GM18867 (cell line): ENCODE results near the gene LBX2.

Experiments used
- ATAC-seq: cut with Tn5 transposase; IDR thresholded peaks from one replicate; pipeline ENCODE4 v1.9.1; 2021; ENCODE audit warnings: mild to moderate bottlenecking, moderate library complexity; ENCODE audit not compliant: unreplicated experiment

The LBX2 gene

GRCh38 chr2:74505448-74506246 lies 6.2 kb upstream of the LBX2 start:
- ATAC-seq, result no peak

GRCh38 chr2:74504591-74504990 lies 5.2 kb upstream of the LBX2 start:
- no peak for ATAC-seq

DNA sequence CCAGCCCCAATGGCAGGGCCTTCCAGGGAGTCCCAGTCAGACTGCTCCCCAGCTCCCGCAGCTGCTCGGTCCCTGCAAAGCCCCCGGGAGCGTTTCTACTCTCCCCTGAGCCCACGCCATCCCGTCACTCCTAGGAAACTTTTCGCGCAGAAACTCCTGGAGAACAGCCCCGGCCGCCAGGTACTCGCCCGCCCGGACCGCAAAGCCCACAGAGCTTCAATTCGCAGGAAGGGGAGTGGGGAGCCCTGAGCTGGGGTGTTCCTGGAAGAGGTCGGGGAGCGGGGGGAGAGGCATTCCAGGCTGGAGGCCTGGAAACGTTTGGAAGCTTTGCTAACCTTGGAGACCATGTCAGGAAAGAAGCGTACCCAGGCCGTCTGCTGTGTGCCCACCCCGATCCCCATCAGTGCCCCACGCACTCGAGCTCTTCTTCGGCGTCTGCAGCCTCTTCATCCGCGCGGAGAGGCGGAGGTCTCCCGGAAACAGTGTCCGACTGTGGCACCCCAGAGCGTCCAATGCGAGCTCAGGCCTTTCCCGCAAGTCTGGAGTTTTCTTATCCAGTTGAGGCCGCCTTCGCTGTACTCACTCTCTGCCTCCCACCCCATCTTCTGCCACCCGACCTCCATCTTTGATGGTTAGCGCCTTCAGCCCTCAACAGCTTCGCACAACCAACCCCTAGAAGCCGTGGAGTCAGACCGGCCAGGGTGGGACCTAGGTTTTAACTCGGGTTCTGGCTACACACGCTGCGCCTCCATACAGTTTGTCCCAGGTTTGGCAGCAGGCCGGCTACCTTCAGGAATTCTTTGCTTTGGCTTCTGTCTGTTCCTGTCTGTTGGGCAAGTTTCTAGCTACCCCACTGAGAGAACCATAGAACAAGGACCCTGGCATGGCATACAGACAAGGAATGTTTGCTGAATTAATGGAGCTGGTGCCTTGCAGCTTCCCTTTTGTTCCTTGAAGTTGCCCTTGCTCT lies 4.4 kb upstream of the LBX2 start:
- ATAC-seq, result no peak

GRCh38 chr2:74502720-74503505 lies 3.5 kb upstream of the LBX2 start:
- ATAC-seq, result peak; percentile 31

- no peak for ATAC-seq
Measured at GRCh38 chr2:74502147-74502719, 2.8 kb upstream of the LBX2 start.

GRCh38 chr2:74501335-74502071 lies 2.1 kb upstream of the LBX2 start:
- ATAC-seq, result no peak

DNA sequence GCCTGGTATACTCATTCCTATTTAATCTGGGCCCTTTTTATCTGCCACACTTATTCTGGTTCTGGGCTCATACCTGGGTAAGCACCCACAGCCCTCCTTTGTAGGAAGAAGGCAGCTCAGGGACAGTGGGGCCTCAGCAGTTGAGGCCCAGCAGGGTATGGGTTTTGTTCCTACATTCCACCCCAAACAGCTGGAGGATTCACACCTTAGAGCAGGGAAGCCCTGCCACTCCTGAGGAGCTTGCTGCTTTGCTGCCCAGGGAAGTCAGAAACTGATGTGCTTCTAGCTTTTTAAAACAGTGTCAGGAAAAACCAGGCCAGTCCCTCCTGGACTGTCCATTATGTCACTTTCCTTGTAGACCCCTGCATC lies 1.2 kb upstream of the LBX2 start:
- no peak for ATAC-seq

GRCh38 chr2:74499940-74500577 lies 656 bp upstream of the LBX2 start:
- no peak for ATAC-seq

DNA sequence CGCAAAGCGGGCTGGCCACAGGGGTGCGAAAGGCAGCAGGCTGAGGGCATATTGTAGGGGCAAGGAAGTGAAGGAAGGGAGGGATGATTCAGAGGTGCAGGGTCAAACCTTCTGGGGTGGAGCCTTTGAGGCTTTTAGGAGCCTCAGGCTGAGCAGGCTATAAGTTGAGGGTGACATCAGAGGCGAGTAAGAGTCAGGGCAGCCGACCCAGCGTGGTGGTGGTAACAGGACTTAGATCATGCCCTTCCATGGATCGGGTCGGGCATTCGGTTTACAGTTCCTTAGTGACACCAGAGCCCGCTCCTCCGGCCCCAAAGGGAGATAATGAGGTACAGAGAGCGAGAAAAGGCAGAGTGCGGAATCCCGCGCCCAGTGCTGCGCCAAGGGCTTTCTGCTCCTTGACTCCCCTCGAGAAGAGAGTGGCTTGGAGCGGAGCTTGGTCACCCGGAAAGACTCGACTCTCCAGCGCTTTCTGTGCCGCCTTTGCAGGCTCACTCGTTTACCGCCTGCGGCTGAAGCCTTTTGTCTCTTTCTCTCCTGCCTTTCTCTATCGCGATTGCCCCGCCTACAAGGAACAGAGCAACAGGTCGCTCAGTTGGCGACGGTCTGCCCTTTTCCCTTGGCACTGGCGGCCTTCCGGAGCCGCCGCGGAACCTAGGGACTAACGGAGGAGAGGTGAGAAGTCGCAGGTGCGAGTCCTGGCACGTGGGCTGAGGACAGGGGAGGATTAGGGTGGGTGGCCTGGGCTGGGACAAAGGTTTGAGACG lies 720 bp downstream of the LBX2 start:
- no peak for ATAC-seq

- ATAC-seq, result no peak
Measured at GRCh38 chr2:74497777-74498499, 1.5 kb downstream of the LBX2 start.

DNA sequence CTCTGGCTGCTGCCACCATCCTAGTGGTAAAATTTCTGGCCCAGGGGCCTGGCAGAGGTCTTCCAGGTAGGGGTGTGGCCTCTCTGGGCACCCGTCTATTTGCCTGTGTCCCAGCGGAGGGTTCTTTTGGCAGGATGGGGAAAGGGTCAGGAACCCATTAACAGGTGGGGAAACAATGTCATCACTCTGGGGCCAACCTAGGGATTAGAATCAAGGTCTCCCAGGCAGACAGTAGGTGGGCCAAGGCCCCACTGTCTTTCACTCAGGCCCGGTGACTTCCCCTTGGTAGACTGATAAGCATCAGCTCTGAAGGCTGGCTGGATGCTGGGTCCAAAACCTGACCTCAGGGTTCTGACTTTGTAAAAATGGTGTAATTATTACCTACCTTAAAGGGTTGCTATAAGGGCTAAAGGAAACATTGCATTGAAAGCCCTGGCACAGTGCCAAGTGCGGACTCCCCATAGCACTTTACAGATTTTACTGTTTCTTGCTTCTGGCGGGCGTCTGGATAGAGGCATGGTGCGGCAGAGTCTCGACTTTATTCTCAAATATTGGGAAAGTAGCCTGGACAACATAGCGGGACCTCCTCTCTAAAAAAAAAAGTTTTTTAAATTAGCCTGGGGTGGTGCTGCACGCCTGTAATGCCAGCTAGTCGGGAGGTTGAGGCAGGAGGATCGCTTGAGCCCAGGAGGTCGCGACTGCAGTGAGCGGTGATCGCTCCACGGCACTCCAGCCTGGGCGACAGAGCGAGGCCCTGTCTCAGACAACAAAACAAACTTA lies 2.2 kb downstream of the LBX2 start:
- ATAC-seq, result no peak

- ATAC-seq, result no peak
Measured at GRCh38 chr2:74495440-74495839, 4.0 kb downstream of the LBX2 start.

GRCh38 chr2:74493546-74493945 lies 5.9 kb downstream of the LBX2 start:
- no peak for ATAC-seq

DNA sequence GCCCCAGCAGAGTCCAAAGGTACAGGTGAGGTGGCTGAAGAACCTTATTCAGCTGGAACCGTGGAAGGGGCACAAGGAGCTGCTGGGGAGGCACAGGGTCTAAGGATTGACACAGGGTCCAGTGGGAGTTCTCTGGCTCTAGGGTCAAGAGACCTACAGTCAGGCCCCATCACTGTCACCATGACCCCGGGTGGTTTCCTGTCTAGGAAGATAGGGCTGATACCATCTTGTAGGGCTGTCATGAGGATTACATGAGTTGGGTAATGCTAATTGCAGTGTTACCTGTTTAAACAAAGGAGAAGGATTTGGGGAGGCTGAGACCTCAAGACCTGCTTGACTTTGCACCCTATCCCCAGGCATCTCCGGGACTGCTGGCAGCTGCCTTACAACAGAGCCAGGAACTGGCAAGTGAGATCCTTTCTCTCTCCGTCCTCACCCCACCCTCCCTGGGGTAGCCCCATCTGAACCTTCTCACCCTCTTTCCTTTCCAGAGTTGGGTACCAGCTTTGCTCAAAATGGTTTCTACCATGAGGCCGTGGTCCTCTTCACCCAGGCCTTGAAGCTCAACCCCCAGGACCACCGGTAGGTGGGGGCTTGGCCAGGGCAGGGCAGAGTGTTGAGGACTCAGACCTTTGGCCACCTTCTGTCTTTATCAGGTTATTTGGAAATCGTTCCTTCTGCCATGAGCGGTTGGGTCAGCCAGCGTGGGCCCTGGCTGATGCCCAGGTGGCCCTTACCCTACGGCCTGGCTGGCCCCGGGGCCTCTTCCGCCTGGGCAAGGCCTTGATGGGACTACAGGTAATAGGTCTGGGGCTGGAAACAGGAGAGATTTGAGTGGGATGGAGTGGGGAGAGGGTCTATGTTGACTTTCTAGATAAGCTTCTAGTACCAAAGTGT lies 7.5 kb downstream of the LBX2 start:
- ATAC-seq, result no peak

GRCh38 chr2:74489906-74490305 lies 9.5 kb downstream of the LBX2 start:
- ATAC-seq, result no peak

DNA sequence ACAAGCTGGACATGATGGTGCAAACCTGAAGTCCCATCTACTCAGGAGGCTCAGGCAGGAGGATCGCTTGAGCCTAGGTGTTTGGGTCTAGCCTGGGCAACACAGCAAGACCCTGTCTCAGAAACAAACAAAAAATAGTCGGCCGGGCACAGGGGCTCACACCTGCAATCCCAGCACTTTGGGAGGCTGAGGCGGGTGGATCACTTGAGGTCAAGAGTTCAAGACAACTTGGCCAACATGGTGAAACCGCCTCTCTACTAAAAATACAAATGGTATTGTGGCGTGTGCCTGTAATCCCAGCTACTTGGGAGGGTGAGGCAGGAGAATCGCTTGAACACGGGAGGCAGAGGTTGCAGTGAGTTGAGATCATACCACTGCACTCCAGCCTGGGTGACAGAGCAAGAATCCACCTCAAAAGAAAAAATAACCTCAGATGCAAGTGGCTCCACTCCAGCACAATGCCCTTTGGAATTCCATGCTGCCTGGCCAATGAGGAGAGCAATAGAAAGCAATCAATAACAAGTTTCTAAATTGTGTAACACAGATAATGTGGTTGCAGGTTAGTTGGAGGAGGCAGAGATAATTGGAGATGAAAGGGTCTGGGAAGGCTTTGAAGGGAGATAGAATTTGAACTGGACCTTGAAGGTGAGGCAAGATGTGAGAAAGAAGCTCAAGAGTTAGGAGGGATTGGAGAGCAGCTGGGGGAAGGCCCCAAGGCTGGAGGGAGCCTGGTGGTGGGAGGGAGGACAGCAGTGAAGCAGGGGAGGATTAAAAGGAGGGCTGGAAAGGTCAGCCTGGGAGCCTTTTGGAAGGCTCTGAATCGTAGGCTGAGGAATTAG lies 10.5 kb downstream of the LBX2 start:
- no peak for ATAC-seq
